Erythroblast (primary cell): Measurements from ENCODE around the gene GPR150.

Experiments
- GATA1 ChIP-seq: IDR thresholded peaks from 2 replicates; pipeline ENCODE4 v1.6.1; 2011; ENCODE audit warnings: low read depth, mild to moderate bottlenecking, control low read depth, low read length, moderate library complexity
- POLR2A ChIP-seq: IDR thresholded peaks from 2 replicates; pipeline ENCODE4 v1.6.1; 2011; ENCODE audit warnings: mild to moderate bottlenecking, low read length

DNA sequence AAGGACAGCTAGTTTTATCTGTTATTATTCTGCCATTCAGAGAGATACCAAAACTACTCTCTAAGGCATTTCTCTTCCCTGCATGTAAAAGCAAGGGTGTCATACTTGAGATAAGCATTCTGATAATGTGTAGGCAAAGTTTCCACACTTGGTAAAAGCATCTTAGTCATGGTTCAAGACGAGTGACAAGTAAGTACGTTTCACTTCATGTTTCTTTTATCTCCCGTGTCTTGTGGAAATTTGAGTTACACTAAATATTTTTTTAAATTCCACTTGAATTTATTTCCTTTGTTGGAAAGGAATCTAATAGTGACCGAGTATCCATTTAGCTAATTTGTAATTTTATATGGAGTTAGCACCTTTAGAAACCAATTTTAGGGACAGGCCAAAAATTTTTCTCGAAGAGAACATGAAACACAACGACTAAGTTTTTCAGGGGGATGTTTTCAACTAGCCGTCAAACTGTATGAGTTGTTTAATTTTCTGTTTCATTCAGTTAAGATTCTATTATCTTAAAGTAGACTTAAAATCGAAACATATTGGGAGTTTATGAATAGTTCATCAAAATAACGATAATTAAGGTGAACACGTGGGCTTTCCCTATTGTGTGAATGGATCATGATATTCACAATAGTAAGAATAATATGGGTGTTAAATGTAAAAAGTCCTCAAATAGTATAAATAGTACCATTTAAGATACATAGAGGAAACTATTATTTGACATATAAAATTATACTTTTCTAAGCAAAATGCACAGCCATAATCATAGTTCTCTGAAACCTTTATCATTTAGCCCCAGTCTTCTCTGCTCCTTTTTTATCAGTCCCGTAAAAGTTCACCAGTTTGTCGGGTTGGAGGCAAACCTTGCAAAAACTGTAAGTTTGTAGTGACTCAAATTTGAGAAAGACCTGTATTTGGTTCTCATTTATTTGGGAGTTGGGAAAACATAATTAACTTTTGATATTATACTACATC lies 28.3 kb downstream of the GPR150 start:
- TF ChIP-seq POLR2A: peak; percentile 97
- TF ChIP-seq GATA1: no peak
